Measurements from ENCODE around the gene TOMM70.

Gene TOMM70

GRCh38 chr3:100325827-100326226, 75.1 kb downstream of the TOMM70 start:
- DNase-seq (ENCODE audit: low read depth, low spot score): no peak

- no peak for DNase-seq (ENCODE audit: low read depth, low spot score)
Observed at GRCh38 chr3:100324044-100324443, 76.8 kb downstream of the TOMM70 start.

- DNase-seq (ENCODE audit: low read depth, low spot score): no peak
Observed at GRCh38 chr3:100319951-100320350, 80.9 kb downstream of the TOMM70 start.

DNA sequence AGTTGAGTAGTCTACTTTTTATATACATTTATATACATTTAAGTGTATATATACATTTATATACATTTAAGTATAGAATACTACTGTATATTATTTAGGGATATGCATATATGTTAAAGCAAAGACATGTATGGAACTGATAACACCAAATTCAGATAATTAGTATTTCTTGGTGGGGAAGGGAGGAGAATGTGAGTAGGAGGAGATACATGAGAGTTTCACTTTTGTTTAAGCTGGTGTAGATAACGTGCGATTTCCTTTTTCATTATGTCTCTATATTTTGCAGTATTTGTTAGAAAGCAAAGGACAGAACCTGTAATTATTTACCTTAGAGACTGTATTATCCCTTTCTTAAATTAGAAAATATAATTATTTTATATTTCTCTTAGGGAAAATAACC, 83.0 kb downstream of the TOMM70 start:
- DNase-seq (ENCODE audit: low read depth, low spot score): no peak

GRCh38 chr3:100316641-100317069, 84.2 kb downstream of the TOMM70 start:
- peak; percentile 69 for DNase-seq (ENCODE audit: low read depth, low spot score)
